Uterus (tissue), 4 donors: ENCODE measurements around the gene DNAH1. TPM values are rescaled to one million over a fixed set of nuclear protein-coding genes. Genes with fewer than 3 reads are reported as not detected.
"Not testable (repeated sequence)": the region's sequence is repeated elsewhere in the genome, so short reads cannot be mapped to it uniquely, and the experiment has no call there.

Experiments used
- DNase-seq, 2 donors: peaks; one replicate each; pipeline ENCODE4 v3.0.0-alpha.2; 2019 to 2020
- H3K27ac ChIP-seq, 2 donors: fragments of 200-600 bp; sonication (generic); 1 replicate in 1 of 2; 2 replicates in 1 of 2; pipeline ENCODE4 v1.5.1; 2016 to 2018
- H3K27me3 ChIP-seq, 2 donors: fragments of 200-600 bp; sonication (generic); one replicate each; pipeline ENCODE4 v1.5.1; 2018 to 2019; ENCODE audit warnings: control low read depth in 1 of 2
- H3K36me3 ChIP-seq, 2 donors: fragments of 200-600 bp; sonication (generic); one replicate each; pipeline ENCODE4 v1.5.1; 2019; ENCODE audit warnings: control low read depth in 1 of 2
- H3K4me1 ChIP-seq, 2 donors: fragments of 200-600 bp; sonication (generic); one replicate each; pipeline ENCODE4 v1.5.1; 2018 to 2019; ENCODE audit warnings: control low read depth in 1 of 2
- H3K4me3 ChIP-seq, 2 donors: fragments of 200-600 bp; sonication (generic); 1 replicate in 1 of 2; 2 replicates in 1 of 2; pipeline ENCODE4 v1.5.1; 2018 to 2019; ENCODE audit warnings: mild to moderate bottlenecking in 1 of 2
- H3K9me3 ChIP-seq, 2 donors: fragments of 200-600 bp; sonication (generic); one replicate each; pipeline ENCODE4 v1.5.1; 2019; ENCODE audit warnings: control low read depth in 1 of 2
- POLR2A ChIP-seq, 2 donors: fragments of 450-650 bp; IDR thresholded peaks; one replicate each; pipeline ENCODE4 v1.6.1; 2016; ENCODE audit warnings: antibody characterized with exemption in 2 of 2, mild to moderate bottlenecking in 1 of 2, moderate library complexity in 1 of 2
- intact Hi-C: fragments of 100-400 bp; cut with DNase I; formaldehyde crosslinking; loops from one replicate; pipeline ENCODE4 v1.15.1; 2023; ENCODE audit warnings: low total_unique reads
- total RNA-seq, 4 donors: library from RNA; depleted of rRNA in 3 of 4; stranded (reverse); fragments of >200 nt in 3 of 4; gene quantifications; one replicate each; pipeline versions ENCODE4 v1.1.0 to v1.2.4, GENCODE V29; 2014 to 2023
- TF ChIP-seq, protein P1 (sequence below), 4 experiments: fragments of 200-600 bp in 2 of 4; fragments of 450-650 bp in 2 of 4; sonication (generic) in 2 of 4; IDR thresholded peaks; one replicate each; pipeline ENCODE4 v1.5.1; 2016 to 2019; ENCODE audit warnings: antibody characterized with exemption in 4 of 4, mild to moderate bottlenecking in 2 of 4, moderate library complexity in 1 of 4
- donor health status: DM: yes; HTN: yes; CAD: no.

DNAH1 gene
- total RNA-seq, 4 donors from 2014 or later: 5.1 to 46.2 (median 11.0) TPM

GRCh38 chr3:52330194-52330805 is 14.2 kb downstream of the DNAH1 start:
- DNase-seq: no peak
- TF ChIP-seq, protein P1, sequence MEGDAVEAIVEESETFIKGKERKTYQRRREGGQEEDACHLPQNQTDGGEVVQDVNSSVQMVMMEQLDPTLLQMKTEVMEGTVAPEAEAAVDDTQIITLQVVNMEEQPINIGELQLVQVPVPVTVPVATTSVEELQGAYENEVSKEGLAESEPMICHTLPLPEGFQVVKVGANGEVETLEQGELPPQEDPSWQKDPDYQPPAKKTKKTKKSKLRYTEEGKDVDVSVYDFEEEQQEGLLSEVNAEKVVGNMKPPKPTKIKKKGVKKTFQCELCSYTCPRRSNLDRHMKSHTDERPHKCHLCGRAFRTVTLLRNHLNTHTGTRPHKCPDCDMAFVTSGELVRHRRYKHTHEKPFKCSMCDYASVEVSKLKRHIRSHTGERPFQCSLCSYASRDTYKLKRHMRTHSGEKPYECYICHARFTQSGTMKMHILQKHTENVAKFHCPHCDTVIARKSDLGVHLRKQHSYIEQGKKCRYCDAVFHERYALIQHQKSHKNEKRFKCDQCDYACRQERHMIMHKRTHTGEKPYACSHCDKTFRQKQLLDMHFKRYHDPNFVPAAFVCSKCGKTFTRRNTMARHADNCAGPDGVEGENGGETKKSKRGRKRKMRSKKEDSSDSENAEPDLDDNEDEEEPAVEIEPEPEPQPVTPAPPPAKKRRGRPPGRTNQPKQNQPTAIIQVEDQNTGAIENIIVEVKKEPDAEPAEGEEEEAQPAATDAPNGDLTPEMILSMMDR (IDR thresholded peaks at IDR 0.05): no peak
- TF ChIP-seq POLR2A (IDR thresholded peaks at IDR 0.05): no peak
- no peak overlapping the region for H3K4me3 ChIP-seq
- H3K27ac ChIP-seq: no peak overlapping the region
- intact Hi-C loops: loop anchor here (5.0 kb wide), 1 partner anchor 98 kb away; no protein-coding TSS in a partner anchor
- no peaks in the 10 kb centered on the region for H3K36me3 ChIP-seq
- no peaks in the 10 kb centered on the region for H3K4me1 ChIP-seq
- no peaks in the 10 kb centered on the region for H3K9me3 ChIP-seq
- no peaks in the 10 kb centered on the region for H3K27me3 ChIP-seq

DNA sequence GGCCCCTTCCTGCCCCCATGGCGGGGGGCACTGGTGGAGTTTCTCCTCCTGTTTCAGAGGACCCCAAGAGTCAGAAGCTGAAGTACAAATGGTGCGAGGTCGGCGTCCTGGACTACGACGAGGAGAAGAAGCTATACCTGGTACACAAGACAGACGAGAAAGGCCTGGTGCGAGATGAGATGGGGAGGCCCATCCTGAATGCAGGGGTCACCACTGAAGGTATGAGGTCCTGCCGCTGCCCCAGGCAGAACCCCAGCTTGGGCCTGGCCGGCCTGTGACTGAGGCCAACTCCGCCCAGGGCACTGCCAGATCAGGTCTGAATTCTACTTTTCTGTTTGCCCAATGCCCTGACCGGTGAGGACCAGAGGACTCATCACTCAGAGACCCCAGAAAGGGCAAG is 15.0 kb downstream of the DNAH1 start:
- H3K27me3 ChIP-seq: no peaks in the 10 kb centered on the region
- no peak for TF ChIP-seq POLR2A (IDR thresholded peaks at IDR 0.05)
- TF ChIP-seq, protein P1 (IDR thresholded peaks at IDR 0.05): no peak
- H3K36me3 ChIP-seq: no peaks in the 10 kb centered on the region
- H3K9me3 ChIP-seq: no peaks in the 10 kb centered on the region
- H3K4me3 ChIP-seq: no peak overlapping the region
- no peaks in the 10 kb centered on the region for H3K4me1 ChIP-seq
- H3K27ac ChIP-seq: no peak overlapping the region
- DNase-seq: no peak
- intact Hi-C loops: loop anchor here (5.0 kb wide), 1 partner anchor 99 kb away; no protein-coding TSS in a partner anchor

DNA sequence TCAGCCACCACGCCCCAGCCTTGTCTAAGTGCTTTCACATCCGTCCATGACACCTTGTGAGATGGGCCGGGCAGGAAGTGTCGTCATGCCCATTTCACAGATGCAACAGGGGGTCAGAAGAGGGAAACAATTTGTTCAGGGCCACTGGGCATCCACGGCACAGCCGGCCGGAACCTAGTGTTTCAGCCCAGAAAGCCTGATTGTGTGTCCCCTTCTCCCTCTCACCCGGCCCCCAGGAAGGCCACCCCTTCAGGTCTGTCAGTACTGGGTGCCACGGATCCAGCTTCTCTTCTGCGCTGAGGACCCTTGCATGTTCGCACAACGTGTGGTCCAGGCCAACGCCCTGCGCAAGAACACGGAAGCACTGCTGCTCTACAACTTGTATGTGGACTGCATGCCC is 15.8 kb downstream of the DNAH1 start:
- intact Hi-C loops: loop anchor here (5.0 kb wide), 1 partner anchor 100 kb away; no protein-coding TSS in a partner anchor
- no peak for DNase-seq
- Histone ChIP-seq H3K4me1 (no peaks in the 10 kb centered on the region), H3K9me3 (no peaks in the 10 kb centered on the region), H3K27me3 (no peaks in the 10 kb centered on the region), H3K36me3 (no peaks in the 10 kb centered on the region), H3K4me3 (no peak overlapping the region), H3K27ac (no peak overlapping the region)
- TF ChIP-seq POLR2A (IDR thresholded peaks at IDR 0.05): no peak
- TF ChIP-seq, protein P1 (IDR thresholded peaks at IDR 0.05): no peak

DNA sequence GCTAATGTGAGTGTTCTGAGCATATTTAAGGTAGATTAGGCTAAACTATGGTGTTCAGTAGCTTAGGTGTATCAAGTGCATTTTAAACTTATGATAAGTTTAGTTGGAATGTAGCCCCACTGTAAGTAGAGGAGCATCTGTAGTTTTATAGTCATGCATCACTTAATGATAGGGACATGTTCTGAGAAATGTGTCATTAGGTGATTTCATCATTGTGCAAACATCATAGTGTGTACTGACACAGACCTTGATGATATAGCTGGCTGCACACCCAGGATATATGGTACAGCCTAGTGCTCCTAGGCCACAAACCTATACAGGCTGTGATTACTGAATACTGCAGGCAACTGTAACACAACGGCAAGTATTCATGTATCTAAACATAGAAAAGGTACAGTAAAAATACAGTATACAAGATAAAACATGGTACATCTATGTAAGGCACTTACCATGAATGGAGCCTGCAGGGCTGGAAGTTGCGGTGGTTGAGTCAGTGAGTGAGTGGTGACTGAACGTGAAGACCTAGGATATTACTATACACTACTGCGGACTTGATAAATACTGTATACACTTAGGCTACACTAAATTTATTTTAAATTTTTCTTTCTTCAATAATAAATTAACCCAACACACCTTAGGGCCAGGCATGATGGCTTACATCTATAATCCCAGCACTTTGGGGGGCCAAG is 17.9 kb downstream of the DNAH1 start:
- Histone ChIP-seq H3K4me1 (no peaks in the 10 kb centered on the region), H3K27ac (no peak overlapping the region), H3K36me3 (no peaks in the 10 kb centered on the region), H3K4me3 (no peak overlapping the region), H3K27me3 (no peaks in the 10 kb centered on the region), H3K9me3 (no peaks in the 10 kb centered on the region)
- intact Hi-C loops: loop anchor here (5.0 kb wide), 1 partner anchor 102 kb away; no protein-coding TSS in a partner anchor
- DNase-seq: no peak
- TF ChIP-seq, protein P1 (IDR thresholded peaks at IDR 0.05): no peak
- no peak for TF ChIP-seq POLR2A (IDR thresholded peaks at IDR 0.05)

DNA sequence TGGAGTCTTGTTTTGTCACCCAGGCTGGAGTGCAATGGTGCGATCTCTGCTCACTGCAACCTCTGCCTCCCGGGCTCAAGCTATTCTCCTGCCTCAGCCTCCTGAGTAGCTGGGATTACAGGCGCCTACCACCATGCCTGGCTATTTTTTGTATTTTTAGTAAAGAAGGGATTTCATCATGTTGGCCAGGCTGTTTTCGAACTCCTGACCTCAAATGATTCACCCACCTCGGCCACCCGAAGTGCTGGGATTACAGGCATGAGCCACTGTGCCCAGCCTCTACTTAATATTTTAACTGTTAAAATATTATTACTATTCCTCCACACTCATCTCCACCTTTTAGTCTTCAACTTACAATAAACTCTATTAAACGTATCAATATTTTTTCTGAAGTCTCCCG is 22.0 kb downstream of the DNAH1 start:
- H3K36me3 ChIP-seq, intact Hi-C loops, H3K27me3 ChIP-seq, DNase-seq, H3K9me3 ChIP-seq, H3K4me1 ChIP-seq, H3K4me3 ChIP-seq, H3K27ac ChIP-seq: not testable (repeated sequence)
